Glutamatergic neuron (in vitro differentiated cells): ENCODE results near the gene CDH20. TPM values are rescaled to one million over a fixed set of nuclear protein-coding genes. Genes with fewer than 3 reads are reported as not detected.
A peak's percentile ranks its signal among the peaks of the same experiment; 100 is the strongest.

Experiments
- DNase-seq: peaks from one replicate; pipeline ENCODE4 v3.0.0; 2022
- H3K27ac Mint-ChIP-seq: one replicate; pipeline ENCODE4 v1.8.0; 2020; ENCODE audit warnings: mild to moderate bottlenecking, mixed read lengths, inconsistent platforms; ENCODE audit not compliant: unreplicated experiment
- H3K27me3 Mint-ChIP-seq: one replicate; pipeline ENCODE4 v1.8.0; 2020; ENCODE audit warnings: mild to moderate bottlenecking, moderate library complexity, mixed read lengths, inconsistent platforms; ENCODE audit not compliant: unreplicated experiment
- H3K36me3 Mint-ChIP-seq: one replicate; pipeline ENCODE4 v1.8.0; 2020; ENCODE audit warnings: mild to moderate bottlenecking, mixed read lengths, inconsistent platforms; ENCODE audit not compliant: unreplicated experiment
- H3K4me1 Mint-ChIP-seq: one replicate; pipeline ENCODE4 v1.8.0; 2020; ENCODE audit warnings: mild to moderate bottlenecking, low read depth, mixed read lengths, inconsistent platforms; ENCODE audit not compliant: unreplicated experiment
- H3K4me3 Mint-ChIP-seq: one replicate; pipeline ENCODE4 v1.8.0; 2020; ENCODE audit warnings: mild to moderate bottlenecking, mixed read lengths, inconsistent platforms; ENCODE audit not compliant: unreplicated experiment
- H3K9me3 Mint-ChIP-seq: one replicate; pipeline ENCODE4 v1.8.0; 2020; ENCODE audit warnings: mild to moderate bottlenecking, moderate library complexity, mixed read lengths, inconsistent platforms; ENCODE audit not compliant: unreplicated experiment
- total RNA-seq: library from RNA; stranded (reverse); fragmentation: NEBNext Ultra II Directional; extraction: Animal tissue kit (Norgen Biotek cat#: 25700); gene quantifications from one replicate; pipeline ENCODE4 v1.2.1, GENCODE V29; 2021; ENCODE audit not compliant: unreplicated experiment
- TF ChIP-seq, protein P1 (sequence below): fragments of 200-600 bp; sonication (generic); IDR thresholded peaks from one replicate; pipeline ENCODE4 v1.5.0; 2021; ENCODE audit not compliant: partially characterized antibody, unreplicated experiment

Gene CDH20
- total RNA-seq, 1 donor from 2014 or later, result 0.47 TPM

DNA sequence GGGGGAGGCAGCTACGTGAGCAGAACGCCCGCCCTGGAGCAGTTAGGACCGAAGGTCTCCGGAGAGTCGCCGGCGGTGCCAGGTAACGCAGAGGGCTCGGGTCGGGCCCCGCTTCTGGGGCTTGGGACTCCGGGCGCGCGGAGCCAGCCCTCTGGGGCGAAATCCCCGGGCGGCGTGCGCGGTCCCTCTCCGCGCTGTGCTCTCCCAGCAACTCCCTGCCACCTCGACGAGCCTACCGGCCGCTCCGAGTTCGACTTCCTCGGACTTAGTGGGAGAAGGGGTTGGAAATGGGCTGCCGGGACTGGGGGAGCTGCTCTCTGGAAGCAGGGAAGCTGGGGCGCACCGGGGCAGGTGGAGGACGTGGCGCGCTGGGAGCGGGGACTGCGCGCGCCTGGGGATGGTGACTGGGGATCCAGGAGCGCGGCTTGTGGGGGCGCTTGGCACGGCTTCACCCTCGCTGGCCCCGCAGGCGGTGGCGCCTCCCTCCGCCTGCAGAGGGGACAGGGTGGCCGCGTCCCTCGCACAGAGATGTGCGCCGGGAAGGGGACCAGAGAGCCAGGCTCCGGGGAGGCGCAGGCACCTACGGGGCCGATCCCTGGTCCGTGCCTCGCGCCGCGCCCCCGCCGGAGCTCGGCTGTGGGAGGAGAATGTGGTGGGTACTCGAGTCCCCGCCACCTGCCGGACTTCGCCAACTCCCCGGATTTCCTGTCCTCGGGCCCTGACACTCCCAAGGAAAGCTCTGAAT lies 688 bp downstream of the CDH20 start:
- DNase-seq, result peak; percentile 50

DNA sequence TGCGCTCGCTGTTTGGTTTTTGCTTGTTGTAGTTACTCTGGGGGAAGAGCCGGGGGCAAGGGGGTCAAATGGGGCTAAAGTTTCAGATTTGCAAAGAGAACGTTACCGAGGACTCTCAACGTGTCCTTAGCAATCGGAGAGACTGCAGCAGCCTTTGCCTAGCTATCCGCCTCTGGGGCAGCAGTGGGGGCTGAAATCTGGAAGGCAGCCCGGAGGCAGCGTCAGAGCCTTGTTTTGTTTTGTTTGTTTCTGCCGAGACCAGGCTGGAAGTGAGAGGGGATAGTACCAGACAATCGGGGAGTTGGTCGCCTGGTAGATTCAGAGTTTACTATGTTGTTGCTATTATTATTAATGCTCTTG lies 1.2 kb downstream of the CDH20 start:
- Mint-ChIP-seq H3K4me1 (peaks cover 6% of the 10 kb centered on the region), H3K27ac (no peak overlapping the region), H3K9me3 (peaks cover 3% of the 10 kb centered on the region), H3K4me3 (peak overlapping the region; percentile 92), H3K36me3 (peaks cover 5% of the 10 kb centered on the region), H3K27me3 (peaks cover 21% of the 10 kb centered on the region)
- peak; percentile 19 for DNase-seq
- TF ChIP-seq, protein P1, sequence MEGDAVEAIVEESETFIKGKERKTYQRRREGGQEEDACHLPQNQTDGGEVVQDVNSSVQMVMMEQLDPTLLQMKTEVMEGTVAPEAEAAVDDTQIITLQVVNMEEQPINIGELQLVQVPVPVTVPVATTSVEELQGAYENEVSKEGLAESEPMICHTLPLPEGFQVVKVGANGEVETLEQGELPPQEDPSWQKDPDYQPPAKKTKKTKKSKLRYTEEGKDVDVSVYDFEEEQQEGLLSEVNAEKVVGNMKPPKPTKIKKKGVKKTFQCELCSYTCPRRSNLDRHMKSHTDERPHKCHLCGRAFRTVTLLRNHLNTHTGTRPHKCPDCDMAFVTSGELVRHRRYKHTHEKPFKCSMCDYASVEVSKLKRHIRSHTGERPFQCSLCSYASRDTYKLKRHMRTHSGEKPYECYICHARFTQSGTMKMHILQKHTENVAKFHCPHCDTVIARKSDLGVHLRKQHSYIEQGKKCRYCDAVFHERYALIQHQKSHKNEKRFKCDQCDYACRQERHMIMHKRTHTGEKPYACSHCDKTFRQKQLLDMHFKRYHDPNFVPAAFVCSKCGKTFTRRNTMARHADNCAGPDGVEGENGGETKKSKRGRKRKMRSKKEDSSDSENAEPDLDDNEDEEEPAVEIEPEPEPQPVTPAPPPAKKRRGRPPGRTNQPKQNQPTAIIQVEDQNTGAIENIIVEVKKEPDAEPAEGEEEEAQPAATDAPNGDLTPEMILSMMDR, result no peak

More for the DNA sequence above, 688 bp downstream of the CDH20 start:
- peaks cover 3% of the 10 kb centered on the region for H3K9me3 Mint-ChIP-seq
- peak overlapping the region; percentile 92 for H3K4me3 Mint-ChIP-seq
- H3K36me3 Mint-ChIP-seq, result peaks cover 5% of the 10 kb centered on the region
- H3K27ac Mint-ChIP-seq, result no peak overlapping the region
- peaks cover 6% of the 10 kb centered on the region for H3K4me1 Mint-ChIP-seq
- peaks cover 21% of the 10 kb centered on the region for H3K27me3 Mint-ChIP-seq
- TF ChIP-seq, protein P1, result no peak

DNA sequence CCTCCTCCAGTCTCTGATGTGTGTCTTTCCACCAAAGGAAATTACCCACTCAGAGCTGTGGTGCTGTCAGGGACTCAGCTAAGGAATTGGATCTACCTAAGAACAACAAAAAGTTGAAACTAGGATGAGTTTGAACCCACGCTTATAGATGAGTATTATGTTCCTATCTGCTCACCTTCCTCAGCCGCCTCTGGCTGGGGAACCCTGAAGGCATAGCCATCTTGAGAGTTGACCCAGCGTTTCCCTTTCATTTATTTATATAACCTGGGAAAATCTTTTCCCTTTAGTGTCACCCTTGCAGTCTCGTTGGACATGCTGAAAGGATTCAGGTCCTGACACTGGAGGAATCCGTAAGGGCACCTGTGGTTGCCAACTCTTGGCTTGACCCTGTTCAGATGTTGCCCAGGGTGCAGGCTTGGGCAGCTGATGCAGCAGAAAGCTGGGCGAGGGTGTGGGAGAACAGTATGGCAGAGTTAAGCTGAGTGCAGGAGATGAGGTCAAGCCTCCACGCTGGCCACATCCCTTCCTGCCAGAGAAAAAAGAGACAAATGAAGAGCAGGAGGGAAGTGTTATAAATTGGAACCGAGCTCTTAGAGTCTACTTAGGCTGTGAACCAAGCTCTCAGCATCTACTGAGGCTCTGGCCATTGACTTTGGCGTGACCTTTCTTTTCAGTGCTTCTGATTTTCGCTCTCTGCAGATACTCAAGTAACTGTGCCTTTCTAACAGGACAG lies 1.9 kb downstream of the CDH20 start:
- H3K4me3 Mint-ChIP-seq, result peak overlapping the region; percentile 92
- peaks cover 5% of the 10 kb centered on the region for H3K36me3 Mint-ChIP-seq
- DNase-seq, result no peak
- H3K27ac Mint-ChIP-seq, result no peak overlapping the region
- H3K9me3 Mint-ChIP-seq, result peaks cover 3% of the 10 kb centered on the region
- H3K27me3 Mint-ChIP-seq, result peaks cover 21% of the 10 kb centered on the region
- peaks cover 6% of the 10 kb centered on the region for H3K4me1 Mint-ChIP-seq
- TF ChIP-seq, protein P1, result no peak

DNA sequence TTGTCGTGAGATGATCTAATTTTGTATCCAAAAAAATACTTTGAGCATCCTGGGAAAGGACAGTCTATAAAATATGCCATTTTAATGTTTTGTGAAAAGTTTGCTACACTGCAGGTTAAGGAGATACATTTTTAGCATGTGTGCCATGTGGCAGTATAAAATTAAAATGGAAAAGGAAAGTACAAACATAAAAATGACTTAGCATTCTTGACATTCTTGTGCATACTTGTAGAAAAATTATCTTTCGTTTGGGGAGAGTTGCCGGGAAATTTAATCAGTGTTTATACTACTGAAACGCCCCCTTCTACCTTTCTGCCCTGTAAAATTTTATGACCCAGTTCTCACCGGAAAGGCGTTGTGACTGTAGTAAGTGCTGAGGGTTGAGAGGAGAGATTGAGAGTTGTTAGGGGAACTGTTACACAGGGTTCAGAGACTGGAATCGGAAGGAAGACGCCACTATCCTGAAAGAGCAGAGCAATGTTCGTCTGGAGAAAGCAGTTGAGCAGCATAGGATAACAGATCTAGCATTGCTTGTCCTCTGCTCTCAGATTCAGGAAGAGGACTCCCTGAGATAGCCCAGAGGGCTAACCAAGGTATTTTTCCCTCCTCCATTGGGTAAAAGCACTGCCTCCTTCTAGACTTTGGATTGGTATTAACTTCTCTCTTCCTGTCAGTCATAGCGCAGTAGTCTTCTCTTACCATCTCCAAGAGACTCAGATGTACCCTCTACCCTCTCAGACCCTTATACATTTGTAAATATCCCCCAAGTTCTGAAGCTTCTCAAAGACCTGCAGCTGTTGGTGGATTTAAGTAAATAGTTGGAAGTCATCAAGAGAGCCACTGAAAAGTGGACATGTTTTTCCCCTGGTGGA lies 2.7 kb downstream of the CDH20 start:
- peaks cover 6% of the 10 kb centered on the region for H3K4me1 Mint-ChIP-seq
- no peak for DNase-seq
- TF ChIP-seq, protein P1, result no peak
- peaks cover 5% of the 10 kb centered on the region for H3K36me3 Mint-ChIP-seq
- peaks cover 21% of the 10 kb centered on the region for H3K27me3 Mint-ChIP-seq
- H3K27ac Mint-ChIP-seq, result no peak overlapping the region
- H3K4me3 Mint-ChIP-seq, result no peak overlapping the region
- peaks cover 3% of the 10 kb centered on the region for H3K9me3 Mint-ChIP-seq
